Measurements from ENCODE around the gene WDR27.

DNA sequence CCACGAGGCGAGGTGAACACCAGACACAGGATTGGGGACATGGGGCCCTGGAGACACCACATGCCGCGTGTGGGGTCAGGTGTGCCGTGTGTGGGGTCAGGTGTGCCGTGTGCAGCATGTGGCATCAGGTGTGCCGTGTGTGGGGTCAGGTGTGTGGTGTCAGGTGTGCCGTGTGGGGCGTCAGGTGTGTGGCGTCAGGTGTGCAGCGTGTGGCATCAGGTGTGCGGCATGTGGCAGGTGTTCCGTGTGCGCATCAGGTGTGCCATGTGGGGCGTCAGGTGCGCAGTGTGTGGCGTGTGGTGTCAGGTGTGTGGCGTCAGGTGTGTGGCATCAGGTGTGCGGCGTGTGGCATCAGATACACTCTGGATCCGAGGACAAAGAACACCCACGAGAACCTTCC, 77.9 kb downstream of the WDR27 start:
- TF ChIP-seq POLR2A (IDR thresholded peaks at IDR 0.05) = no peak
- TF ChIP-seq, protein P1, sequence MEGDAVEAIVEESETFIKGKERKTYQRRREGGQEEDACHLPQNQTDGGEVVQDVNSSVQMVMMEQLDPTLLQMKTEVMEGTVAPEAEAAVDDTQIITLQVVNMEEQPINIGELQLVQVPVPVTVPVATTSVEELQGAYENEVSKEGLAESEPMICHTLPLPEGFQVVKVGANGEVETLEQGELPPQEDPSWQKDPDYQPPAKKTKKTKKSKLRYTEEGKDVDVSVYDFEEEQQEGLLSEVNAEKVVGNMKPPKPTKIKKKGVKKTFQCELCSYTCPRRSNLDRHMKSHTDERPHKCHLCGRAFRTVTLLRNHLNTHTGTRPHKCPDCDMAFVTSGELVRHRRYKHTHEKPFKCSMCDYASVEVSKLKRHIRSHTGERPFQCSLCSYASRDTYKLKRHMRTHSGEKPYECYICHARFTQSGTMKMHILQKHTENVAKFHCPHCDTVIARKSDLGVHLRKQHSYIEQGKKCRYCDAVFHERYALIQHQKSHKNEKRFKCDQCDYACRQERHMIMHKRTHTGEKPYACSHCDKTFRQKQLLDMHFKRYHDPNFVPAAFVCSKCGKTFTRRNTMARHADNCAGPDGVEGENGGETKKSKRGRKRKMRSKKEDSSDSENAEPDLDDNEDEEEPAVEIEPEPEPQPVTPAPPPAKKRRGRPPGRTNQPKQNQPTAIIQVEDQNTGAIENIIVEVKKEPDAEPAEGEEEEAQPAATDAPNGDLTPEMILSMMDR (IDR thresholded peaks at IDR 0.05 in 4 of 5, conservative IDR thresholded peaks at IDR 0.05 in 1 of 5) = no peak

Measured in gastrocnemius medialis (tissue), 4 donors.